GM21825 (cell line): Measurements from ENCODE around the gene CNTN5.

Experiments used
- ATAC-seq: cut with Tn5 transposase; IDR thresholded peaks from one replicate; pipeline ENCODE4 v1.9.1; 2021; ENCODE audit warnings: mild to moderate bottlenecking, moderate library complexity; ENCODE audit not compliant: unreplicated experiment

Gene CNTN5

DNA sequence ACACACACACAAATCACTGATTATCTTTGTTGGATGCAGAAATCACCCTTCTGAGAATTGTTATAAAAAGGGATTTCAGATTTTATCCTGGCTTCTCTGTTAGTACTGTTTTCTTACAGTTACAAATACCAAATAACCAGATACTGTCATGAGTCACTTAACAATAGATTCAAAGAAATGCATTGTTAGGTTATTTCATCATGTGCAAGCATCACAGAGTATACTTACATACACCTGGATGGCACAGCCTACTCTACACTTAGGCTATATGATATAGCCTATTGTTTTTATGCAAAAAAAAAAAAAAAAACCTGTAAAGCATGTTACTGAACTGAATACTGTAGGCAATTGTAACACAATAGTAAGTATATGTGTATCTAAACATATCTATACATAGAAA lies 1347.1 kb downstream of the CNTN5 start:
- ATAC-seq, result no peak

DNA sequence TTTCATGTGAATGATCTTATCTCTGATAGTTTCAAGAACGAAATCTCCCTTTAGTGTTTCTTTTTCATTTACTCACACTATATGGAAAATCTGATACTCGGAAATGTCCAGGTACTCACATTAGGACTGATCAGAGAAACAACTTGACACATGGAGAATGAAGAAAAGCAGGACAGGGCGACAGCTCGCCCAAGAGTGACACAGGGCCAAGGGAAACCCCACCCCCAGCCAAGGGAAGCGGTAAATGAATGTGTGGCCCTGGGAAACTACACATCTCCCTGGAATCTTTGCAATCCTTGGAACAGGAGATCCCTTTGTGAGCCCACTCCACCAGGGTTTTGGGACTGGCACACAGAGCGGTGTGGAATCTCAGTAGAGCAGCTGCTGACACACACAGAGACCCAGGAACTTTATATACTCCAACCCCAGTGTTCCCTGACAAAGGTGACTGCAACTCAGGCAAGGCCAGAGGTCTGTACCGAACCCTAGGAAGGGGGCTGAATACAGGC lies 1362.7 kb downstream of the CNTN5 start:
- ATAC-seq, result no peak

DNA sequence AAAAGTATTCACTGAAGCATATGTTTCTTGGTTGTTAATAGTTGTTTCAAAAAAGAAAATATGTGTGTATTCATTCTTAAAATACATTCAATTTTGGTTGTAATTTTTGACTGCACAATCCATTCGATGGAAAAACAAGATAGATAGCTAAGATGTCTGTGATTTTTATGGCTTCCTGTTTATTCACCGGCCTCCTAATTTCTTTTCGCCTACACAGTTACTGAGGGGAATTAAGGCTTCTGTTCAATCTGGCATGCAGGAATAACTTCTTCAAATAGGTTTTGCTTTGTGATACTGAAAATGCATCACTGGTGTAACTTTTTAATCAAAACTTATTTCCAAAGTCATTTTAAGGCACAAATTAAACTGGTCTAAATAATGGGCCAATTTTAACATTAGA lies 1375.5 kb downstream of the CNTN5 start:
- no peak for ATAC-seq

DNA sequence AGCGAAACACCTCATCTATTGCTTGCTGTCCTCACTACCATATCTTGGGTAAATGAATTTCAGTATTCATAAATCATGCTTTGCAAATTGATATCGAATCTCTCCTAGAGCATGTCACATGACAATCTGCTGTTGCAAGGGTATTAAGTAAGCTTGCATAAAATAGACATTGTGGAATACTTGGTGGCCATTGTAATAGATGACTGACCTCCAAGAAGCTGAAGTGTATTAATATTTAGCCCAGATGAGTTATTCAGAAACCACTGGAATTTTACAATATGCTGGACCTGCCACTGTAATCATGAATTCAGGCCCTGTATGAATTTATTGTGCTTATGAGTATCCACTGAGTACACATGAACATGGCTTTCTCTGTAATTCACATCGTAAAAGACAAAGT lies 1376.7 kb downstream of the CNTN5 start:
- no peak for ATAC-seq

DNA sequence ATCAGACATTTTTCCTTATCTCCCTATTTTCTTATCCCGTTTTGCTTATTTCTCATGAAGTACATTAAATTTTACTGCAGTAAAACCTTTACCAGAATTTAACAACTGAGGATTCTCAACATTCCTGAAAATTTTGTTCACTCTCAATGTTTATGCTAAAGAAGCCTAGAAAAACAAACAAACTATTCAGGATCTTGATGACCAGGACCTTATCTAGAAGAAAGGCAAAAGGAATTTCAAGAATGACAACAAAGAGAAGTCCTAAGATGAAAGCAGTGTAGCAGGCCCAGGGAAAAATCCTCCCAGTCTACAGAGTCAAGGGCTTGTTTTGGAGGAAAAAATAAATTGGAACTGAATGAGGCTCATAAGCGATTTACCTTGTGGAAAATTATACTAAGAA lies 1383.1 kb downstream of the CNTN5 start:
- no peak for ATAC-seq

DNA sequence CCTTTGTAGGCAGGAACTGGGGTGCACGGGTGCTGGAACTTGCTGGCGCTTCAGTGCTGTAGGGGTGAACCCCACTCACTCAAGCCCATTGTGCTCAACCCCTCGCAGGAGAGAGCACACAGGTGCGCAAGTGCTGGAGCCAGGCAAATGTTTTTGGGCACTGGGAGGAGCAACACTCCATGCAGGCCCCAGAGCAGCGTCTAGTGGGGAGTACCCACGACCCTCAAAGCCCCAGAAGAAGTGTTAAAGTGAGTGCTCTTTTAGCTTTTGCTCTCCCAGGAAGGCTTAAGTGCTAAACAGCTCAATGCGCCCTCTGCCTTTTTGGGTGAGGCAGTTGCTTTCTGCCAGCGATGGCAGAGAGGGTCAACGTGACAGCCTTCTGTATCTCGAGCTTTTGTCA lies 1384.2 kb downstream of the CNTN5 start:
- ATAC-seq, result no peak
